ENCODE measurements around the gene CUL2.
A peak's percentile ranks its signal among the peaks of the same experiment; 100 is the strongest.
"Not testable (repeated sequence)": the region's sequence is repeated elsewhere in the genome, so short reads cannot be mapped to it uniquely, and the experiment has no call there.

CUL2 gene

DNA sequence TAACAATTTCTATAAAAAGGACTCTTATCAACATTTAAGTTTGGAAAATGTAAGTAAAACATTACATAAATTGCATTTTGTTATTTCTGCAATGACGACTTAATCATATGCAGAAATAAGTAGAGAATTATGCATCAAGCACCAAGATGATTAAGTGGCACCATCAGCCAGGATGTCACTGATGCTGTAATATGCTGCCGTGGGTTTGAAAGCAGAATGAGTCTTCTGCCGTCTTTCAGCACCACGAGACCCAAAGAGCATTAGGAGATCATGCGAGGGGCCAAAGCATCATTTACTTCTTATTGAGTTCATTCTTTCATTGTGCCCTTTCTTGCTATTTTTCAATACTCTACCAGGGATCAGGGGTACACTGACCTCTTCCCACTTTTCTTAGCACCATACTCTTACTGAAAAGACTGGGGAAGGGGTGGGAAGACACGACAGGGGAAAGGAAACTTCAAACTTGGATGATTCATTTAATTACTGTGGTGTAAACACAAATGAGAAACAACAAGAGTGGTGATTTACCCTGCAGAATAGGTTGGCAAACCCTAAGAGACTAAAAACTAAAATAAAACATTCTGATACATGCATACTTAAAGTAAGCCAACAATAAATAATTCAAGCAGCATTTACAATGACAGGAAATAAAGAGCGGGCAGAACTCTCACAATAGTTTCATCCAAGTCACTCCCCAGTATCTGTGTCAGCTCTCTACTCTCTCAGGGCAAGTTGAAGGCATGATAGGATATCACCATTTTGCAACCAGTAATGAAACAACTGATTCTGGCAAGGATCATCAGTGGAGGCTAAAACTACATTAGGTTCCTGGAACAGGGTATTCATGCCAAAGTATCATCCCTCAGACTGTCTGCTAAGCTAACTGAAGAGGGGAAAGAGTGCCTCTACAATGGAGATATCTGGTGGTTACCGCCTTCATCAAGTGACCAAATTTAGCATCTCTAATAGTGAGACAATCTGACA is 70.8 kb downstream of the CUL2 start:
- DNase-seq (ENCODE audit: low read depth): no peak

- no peak for DNase-seq (ENCODE audit: low read depth)
Measured at GRCh38 chr10:35017608-35018007, 72.5 kb downstream of the CUL2 start.

DNA sequence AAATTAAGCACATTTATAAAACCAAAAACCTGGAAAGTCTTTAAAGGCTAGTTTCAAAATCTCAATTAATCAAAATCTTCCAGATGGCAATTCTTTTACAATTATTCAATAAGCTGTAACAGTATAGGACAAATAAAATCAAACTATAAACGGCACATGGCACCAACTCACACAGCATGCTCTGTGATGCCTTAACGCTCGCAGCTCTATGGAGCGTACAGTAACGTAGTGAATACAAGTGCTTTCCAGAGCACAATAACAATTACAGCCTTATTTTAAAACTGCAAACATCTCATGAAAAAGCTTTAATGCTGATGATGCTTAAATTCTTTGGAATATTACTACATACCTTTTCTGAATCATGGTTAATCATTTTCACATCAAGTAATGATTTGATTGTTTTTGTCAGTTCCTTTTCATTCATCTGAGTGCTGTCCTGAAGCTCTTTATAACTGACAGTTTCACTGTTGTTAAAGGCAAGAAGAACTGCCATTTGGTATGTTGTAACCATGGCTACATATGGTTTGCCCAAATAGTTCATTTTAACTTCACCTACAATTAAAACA is 74.2 kb downstream of the CUL2 start:
- no peak for DNase-seq (ENCODE audit: low read depth)

- no peak for DNase-seq (ENCODE audit: low read depth)
Measured at GRCh38 chr10:35012781-35013180, 77.4 kb downstream of the CUL2 start.

- no peak for DNase-seq (ENCODE audit: low read depth)
Measured at GRCh38 chr10:35011771-35012191, 78.4 kb downstream of the CUL2 start.

GRCh38 chr10:35007858-35008301 is 82.3 kb downstream of the CUL2 start:
- no peak for DNase-seq (ENCODE audit: low read depth)

DNA sequence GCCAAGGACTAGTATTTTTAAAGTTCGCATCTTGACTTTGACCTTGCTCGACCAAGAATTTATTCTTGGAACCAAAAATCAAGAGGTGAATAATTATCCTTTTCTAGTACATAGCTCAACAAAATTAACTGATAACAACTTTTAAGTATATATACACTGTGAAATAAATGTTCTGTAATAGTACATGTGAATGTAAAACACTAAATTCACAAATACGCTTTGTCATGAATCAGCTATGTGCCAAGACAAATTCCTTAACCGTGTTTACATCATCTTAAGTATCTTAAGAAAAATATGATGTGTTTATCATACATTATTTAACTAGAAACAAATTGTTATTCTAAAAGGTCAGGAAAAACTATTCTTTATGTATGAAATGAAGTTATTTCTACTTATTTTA is 83.3 kb downstream of the CUL2 start:
- no peak for DNase-seq (ENCODE audit: low read depth)

- DNase-seq (ENCODE audit: low read depth): no peak
Measured at GRCh38 chr10:35005868-35006267, 84.3 kb downstream of the CUL2 start.

DNA sequence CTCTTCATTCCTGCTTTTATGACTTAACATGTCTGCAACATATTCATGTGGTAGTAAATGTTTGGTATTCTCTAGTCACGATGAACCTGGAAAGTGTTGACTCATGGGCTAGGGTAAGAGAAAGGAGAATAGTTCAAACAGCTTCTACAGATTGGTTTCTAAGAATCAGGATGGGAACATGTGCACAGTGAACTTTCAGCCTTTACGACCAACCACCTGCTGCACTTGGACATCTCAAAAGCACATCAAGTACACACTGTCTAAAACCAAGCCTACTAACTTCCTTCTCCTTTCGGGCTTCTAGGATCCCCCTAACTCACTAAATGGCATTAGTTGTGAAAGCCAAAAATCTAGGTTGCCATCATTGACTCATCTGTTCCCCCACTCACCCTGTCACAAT is 85.5 kb downstream of the CUL2 start:
- DNase-seq (ENCODE audit: low read depth): no peak

- no peak for DNase-seq (ENCODE audit: low read depth)
Measured at GRCh38 chr10:35003906-35004305, 86.2 kb downstream of the CUL2 start.

DNA sequence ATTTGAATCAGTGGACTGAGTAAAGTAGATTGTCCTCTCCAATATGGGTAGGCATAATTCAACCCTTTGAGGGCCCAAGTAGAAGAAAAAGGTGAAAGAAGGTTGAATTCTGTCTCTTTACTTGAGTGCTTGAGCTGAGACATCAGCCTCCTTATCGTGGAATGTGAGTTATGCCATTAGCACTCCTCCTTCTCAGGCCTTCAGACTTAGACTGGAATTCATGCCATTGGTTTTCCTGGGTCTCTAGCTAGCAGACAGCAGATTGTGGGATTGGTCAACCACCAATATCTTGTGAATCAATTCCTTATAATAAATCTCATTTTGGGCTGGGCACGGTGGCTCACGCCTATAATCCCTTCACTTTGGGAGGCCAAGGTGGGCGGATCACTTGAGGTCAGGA is 89.2 kb downstream of the CUL2 start:
- DNase-seq (ENCODE audit: low read depth): no peak

- DNase-seq (ENCODE audit: low read depth): no peak
Measured at GRCh38 chr10:34999532-34999931, 90.6 kb downstream of the CUL2 start.

DNA sequence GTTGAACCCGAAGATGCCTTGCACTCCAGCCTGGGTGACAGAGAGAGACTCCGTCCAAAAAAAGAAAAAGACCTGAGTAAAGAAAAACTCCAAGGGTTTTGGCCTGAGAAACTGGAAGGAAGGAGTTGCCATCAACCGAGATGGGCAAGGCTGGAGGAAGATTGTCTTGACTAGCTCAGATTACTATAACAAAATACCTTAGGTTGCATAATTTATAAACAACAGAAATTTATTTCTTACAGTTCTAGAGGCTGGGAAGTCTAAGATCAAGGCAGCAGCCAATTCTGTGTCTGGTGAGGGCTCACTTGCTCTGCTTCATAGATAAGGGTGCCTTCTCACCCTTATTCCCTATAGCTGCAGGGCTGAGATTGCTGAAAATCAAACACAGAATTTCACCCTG is 91.2 kb downstream of the CUL2 start:
- no peak for DNase-seq (ENCODE audit: low read depth)

DNA sequence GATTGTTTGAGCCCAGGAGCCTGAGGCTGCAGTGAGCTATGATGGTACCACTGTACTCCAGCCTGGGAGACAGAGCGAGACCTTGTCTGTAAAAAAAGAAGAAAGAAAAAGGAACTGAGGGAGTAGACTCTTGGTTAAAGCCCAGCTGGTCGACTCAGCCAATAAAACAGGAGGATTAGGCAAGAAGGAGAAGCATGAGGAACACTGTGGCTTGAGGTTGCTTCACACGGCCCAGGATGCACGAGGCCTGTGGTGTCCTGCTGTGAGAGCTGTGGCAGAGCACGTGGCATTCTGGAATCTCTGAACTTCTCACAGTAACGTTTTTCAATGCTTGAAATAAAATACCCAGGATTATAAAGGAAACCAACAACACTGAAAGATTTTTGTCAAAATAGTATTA is 93.3 kb downstream of the CUL2 start:
- DNase-seq (ENCODE audit: low read depth): no peak

- DNase-seq (ENCODE audit: low read depth): no peak
Measured at GRCh38 chr10:34995925-34996324, 94.2 kb downstream of the CUL2 start.

DNA sequence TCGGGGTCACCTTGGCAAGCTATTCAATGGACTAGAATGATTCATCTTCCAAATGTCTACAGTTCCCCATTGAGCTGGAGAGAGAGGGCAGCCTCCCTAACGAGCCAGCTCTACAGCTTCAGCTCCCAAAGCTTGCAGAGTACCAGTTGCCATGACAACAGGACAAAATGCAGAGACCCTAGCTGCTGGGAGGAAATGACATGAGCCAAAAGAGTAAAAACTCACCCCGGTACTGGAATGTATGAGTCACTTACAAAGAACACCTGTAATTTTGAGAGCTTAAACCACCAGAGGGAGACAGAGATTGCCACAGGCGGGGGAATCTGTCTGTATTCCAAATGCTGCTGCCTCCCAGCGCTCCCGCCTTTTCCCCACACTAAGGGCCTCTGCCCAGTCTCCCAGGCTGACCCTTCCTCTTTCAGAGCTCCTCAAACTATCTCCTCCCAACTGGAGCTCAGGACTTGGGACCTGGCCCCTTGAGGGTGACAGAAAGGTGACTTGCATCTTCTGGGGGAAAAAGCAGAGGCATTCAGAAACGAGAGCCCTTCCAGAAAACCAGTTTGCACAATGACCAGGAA is 95.5 kb downstream of the CUL2 start:
- peak; percentile 19 for DNase-seq (ENCODE audit: low read depth)

GRCh38 chr10:34993782-34994181 is 96.4 kb downstream of the CUL2 start:
- no peak for DNase-seq (ENCODE audit: low read depth)

- not testable (repeated sequence) for DNase-seq (ENCODE audit: low read depth)
Measured at GRCh38 chr10:34991117-34991516, 99.0 kb downstream of the CUL2 start.

GRCh38 chr10:34988397-34989067 is 101.6 kb downstream of the CUL2 start:
- DNase-seq (ENCODE audit: low read depth): no peak

GRCh38 chr10:34985823-34986222 is 104.3 kb downstream of the CUL2 start:
- no peak for DNase-seq (ENCODE audit: low read depth)

DNA sequence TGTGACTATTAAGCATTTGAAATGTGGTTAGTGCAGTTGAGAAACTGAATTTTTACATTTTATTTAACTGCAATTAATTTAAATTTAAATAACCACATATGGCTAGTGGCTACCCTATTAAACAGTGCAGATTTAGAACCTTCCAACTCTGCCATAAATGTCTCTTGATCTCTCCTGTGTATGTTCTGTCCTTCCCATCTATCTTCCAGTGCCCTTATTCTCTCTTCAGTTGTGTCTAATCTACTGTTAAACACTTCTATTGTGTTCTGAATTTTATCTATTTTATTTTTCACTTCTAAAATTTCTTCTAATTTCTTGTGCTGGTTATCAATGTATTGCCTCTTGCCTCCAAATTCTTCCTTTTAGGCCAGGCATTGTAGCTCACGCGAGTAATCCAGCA is 105.0 kb downstream of the CUL2 start:
- no peak for DNase-seq (ENCODE audit: low read depth)

DNA sequence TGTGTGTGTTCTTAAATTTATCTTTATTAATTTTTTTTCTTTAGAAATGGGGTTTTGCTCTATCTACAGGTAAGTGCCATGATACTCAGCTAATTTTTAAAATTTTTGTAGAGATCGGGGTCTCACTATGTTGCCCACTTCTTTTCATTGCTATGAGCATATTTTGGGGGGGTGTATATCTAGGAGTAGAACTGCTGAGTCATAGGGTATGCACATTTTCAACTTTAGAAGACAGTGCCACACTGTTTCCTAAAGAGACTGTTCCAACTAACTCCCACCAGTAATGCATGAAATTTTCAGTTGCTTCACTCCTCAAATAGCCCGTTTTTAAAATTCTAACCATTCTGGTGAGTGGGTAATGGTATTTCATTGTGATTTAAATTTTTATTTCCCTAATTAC is 108.3 kb downstream of the CUL2 start:
- DNase-seq (ENCODE audit: low read depth): no peak
